Heart left ventricle (tissue), 16 donors: ENCODE data around the gene DDX31. TPM values are rescaled to one million over a fixed set of nuclear protein-coding genes. Genes with fewer than 3 reads are reported as not detected.
A peak's percentile ranks its signal among the peaks of the same experiment; 100 is the strongest.

Source experiments
- ATAC-seq, 4 donors: fragments of 200-7000 bp; cut with Tn5 transposase; one replicate each; pipeline ENCODE4 v1.9.1; 2020 to 2022; ENCODE audit warnings: moderate library complexity in 4 of 4, mild to moderate bottlenecking in 3 of 4, moderate number of reproducible peaks in 1 of 4
- DNase-seq, 5 donors: peaks; one replicate each; pipeline ENCODE4 v3.0.0-alpha.2; 2020
- H3K27ac ChIP-seq, 12 donors: fragments of 200-600 bp; sonication (generic) in 4 of 12; one replicate each; pipeline versions ENCODE4 v1.5.0 to v1.8.0; 2016 to 2022; ENCODE audit warnings: mild to moderate bottlenecking in 2 of 12
- H3K27me3 ChIP-seq, 9 donors: fragments of 200-600 bp; sonication (generic) in 2 of 9; one replicate each; pipeline versions ENCODE4 v1.5.1 to v1.8.0; 2016 to 2022; ENCODE audit warnings: mild to moderate bottlenecking in 3 of 9
- H3K36me3 ChIP-seq, 9 donors: fragments of 200-600 bp; sonication (generic) in 2 of 9; one replicate each; pipeline versions ENCODE4 v1.5.0 to v1.8.0; 2018 to 2022; ENCODE audit warnings: mild to moderate bottlenecking in 2 of 9
- H3K4me1 ChIP-seq, 12 donors: fragments of 200-600 bp; sonication (generic) in 4 of 12; one replicate each; pipeline versions ENCODE4 v1.5.0 to v1.8.0; 2016 to 2022; ENCODE audit warnings: mild to moderate bottlenecking in 3 of 12
- H3K4me3 ChIP-seq, 12 donors: fragments of 200-600 bp; sonication (generic) in 4 of 12; one replicate each; pipeline versions ENCODE4 v1.5.0 to v1.8.0; 2017 to 2022; ENCODE audit warnings: mild to moderate bottlenecking in 9 of 12, moderate library complexity in 4 of 12
- H3K9me3 ChIP-seq, 12 donors: fragments of 200-600 bp; sonication (generic) in 4 of 12; one replicate each; pipeline versions ENCODE4 v1.5.0 to v1.8.0; 2016 to 2022; ENCODE audit warnings: mild to moderate bottlenecking in 1 of 12
- POLR2A ChIP-seq, 2 donors: fragments of 450-650 bp; IDR thresholded peaks; one replicate each; pipeline ENCODE4 v1.6.1; 2017; ENCODE audit warnings: antibody characterized with exemption in 2 of 2, mild to moderate bottlenecking in 2 of 2, moderate library complexity in 2 of 2
- WGBS, 4 donors: extraction: QIAGEN DNeasy Blood & Tissue Kit in 2 of 4; methylation state at CpG; one replicate each; pipeline versions ENCODE4 v1.1.5 to v1.1.7; 2013 to 2018; 5-methylcytosine and 5-hydroxymethylcytosine counted together
- intact Hi-C, 10 donors: fragments of 100-400 bp; cut with DNase I; formaldehyde crosslinking; loops; one replicate each; pipeline versions ENCODE4 v1.11.1 to v1.14.2; 2022
- polyA plus RNA-seq, 2 donors: library from polyadenylated mRNA; stranded (reverse); fragments of 200-250 nt; gene quantifications; one replicate each; pipeline ENCODE4 v1.2.3, GENCODE V29; 2013
- total RNA-seq, 9 donors: library from RNA; depleted of rRNA in 2 of 9; stranded (reverse); fragments of >200 nt in 2 of 9; fragmentation: NEBNext Ultra II Directional in 3 of 9; extraction: Animal tissue kit (Norgen Biotek cat#: 25700) in 3 of 9; gene quantifications; one replicate each; pipeline versions ENCODE4 v1.1.0 to v1.2.4, GENCODE V29; 2016 to 2023
- TF ChIP-seq, protein P1 (sequence below), 12 donors: fragments of 200-600 bp; sonication (generic) in 4 of 12; IDR thresholded peaks; one replicate each; pipeline versions ENCODE4 v1.5.0 to v1.8.0; 2018 to 2022; ENCODE audit warnings: antibody characterized with exemption in 12 of 12, mild to moderate bottlenecking in 5 of 12
- donor health status: ischemic (EF 13 %, LVEDD 7.1; RV severe dilation, severe dysfunction).
- donor health status: healthy with polysubstance abuse.
- donor health status: DM: no; HTN: yes; CAD: no.
- donor health status: DM: no; HTN: no; CAD: no.
- donor health status: ischemic (EF 25% LVEDD 6.9; RV normal size, moderate dysfunction).
- donor health status: ischemic (EF 25% LVEDD 5.7; RV mildly dilated, moderate dysfunction).
- donor health status: healthy.
- donor health status: DM: yes; HTN: yes; CAD: no.
- donor health status: ischemic (EF 35%, LVEDD 5.7; RV mildly dilated, moderate dysfunction).
- donor health status: nonischemic (EF 11% LVEDD 7.7; RV severe dilation, severe dysfunction).
- donor health status: DM: yes; HTN: yes; CAD: no.
- donor health status: PGD.
- donor health status: ischemic (EF 29% LVEDD 5.4; RV normal size, mild dysfunction).
- donor health status: nonischemic (EF 23%, LVEDD 6.1; RV moderate dilation, normal function).

DDX31 gene
- total and polyA plus RNA-seq, 11 donors: 2.4 to 7.0 (median 5.1) TPM

DNA sequence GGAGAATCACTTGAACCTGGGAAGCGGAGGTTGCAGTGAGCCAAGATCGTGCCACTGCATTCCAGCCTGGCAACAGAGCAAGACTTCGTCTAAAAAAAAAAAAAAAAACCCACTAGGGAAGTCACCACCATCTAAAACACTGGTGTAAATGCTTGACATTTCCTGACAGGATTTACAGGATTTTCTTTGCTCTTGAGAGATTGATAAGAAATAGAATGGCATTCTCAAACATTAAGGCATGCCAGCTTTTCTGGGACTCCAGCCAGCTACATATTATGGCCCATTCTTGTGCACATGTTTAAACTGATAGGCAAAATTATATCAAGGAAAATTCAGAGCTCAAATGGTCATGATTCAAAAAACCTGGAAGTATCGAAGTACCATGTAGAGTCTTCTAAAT lies 29.2 kb upstream of the DDX31 start:
- H3K4me3 ChIP-seq: no peak overlapping the region
- WGBS, 4 donors: 26 to 36% (median 32%) methylated on average over 4 of the region's 4 CpGs
- H3K27ac ChIP-seq: no peak overlapping the region
- no peaks in the 10 kb centered on the region for H3K27me3 ChIP-seq
- intact Hi-C loops: no loop called here
- TF ChIP-seq POLR2A (IDR thresholded peaks at IDR 0.05): no peak
- TF ChIP-seq, protein P1, sequence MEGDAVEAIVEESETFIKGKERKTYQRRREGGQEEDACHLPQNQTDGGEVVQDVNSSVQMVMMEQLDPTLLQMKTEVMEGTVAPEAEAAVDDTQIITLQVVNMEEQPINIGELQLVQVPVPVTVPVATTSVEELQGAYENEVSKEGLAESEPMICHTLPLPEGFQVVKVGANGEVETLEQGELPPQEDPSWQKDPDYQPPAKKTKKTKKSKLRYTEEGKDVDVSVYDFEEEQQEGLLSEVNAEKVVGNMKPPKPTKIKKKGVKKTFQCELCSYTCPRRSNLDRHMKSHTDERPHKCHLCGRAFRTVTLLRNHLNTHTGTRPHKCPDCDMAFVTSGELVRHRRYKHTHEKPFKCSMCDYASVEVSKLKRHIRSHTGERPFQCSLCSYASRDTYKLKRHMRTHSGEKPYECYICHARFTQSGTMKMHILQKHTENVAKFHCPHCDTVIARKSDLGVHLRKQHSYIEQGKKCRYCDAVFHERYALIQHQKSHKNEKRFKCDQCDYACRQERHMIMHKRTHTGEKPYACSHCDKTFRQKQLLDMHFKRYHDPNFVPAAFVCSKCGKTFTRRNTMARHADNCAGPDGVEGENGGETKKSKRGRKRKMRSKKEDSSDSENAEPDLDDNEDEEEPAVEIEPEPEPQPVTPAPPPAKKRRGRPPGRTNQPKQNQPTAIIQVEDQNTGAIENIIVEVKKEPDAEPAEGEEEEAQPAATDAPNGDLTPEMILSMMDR (IDR thresholded peaks at IDR 0.05): no peak
- DNase-seq (no peak), ATAC-seq (no peak)
- H3K36me3 ChIP-seq: no peaks in the 10 kb centered on the region
- no peaks in the 10 kb centered on the region for H3K4me1 ChIP-seq
- peaks cover 0 to 29% (median 18%) of the 10 kb centered on the region in 12 donors for H3K9me3 ChIP-seq

GRCh38 chr9:132697230-132697629 lies 27.4 kb upstream of the DDX31 start:
- no peak for DNase-seq
- Histone ChIP-seq H3K4me1 (no peaks in the 10 kb centered on the region), H3K27ac (no peak overlapping the region), H3K9me3 (peaks cover 0 to 29% (median 18%) of the 10 kb centered on the region in 12 donors), H3K36me3 (peaks cover 0 to 5% (median 0%) of the 10 kb centered on the region in 9 donors), H3K27me3 (no peaks in the 10 kb centered on the region), H3K4me3 (no peak overlapping the region)
- no peak for ATAC-seq
- TF ChIP-seq, protein P1 (IDR thresholded peaks at IDR 0.05): no peak
- TF ChIP-seq POLR2A (IDR thresholded peaks at IDR 0.05): no peak
- intact Hi-C loops: no loop called here

DNA sequence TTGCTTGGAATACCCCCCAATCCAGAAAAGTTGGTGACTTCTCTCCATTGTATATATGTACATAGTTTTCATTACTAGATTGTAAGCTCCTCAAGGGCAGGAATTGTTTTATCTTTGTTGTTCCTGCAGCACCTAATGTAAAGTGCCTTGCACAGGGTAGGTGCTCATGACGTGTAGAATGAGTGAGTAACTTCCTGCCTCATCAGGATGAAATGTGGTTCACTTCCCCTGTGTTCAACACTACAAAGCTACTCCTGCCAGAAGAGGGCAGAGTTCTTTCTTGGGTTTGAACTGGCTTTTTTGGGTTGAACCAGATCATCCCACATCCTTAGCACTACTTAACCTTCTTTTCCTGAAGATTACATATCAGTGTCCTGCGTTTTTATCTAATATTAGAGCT lies 24.4 kb upstream of the DDX31 start:
- Histone ChIP-seq H3K27me3 (no peaks in the 10 kb centered on the region), H3K4me1 (peaks cover 0 to 5% (median 0%) of the 10 kb centered on the region in 12 donors), H3K27ac (no peak overlapping the region), H3K9me3 (peaks cover 0 to 29% (median 18%) of the 10 kb centered on the region in 12 donors), H3K4me3 (no peak overlapping the region), H3K36me3 (peaks cover 0 to 34% (median 21%) of the 10 kb centered on the region in 9 donors)
- TF ChIP-seq, protein P1 (IDR thresholded peaks at IDR 0.05): peak in 4 of 12 donors; percentile 13 to 17 (median 13)
- TF ChIP-seq POLR2A (IDR thresholded peaks at IDR 0.05): no peak
- ATAC-seq (no peak), DNase-seq (no peak)
- WGBS, 4 donors: 35 to 41% (median 37%) methylated on average over 2 of the region's 2 CpGs
- intact Hi-C loops: no loop called here

GRCh38 chr9:132690696-132691095 lies 20.9 kb upstream of the DDX31 start:
- TF ChIP-seq POLR2A (IDR thresholded peaks at IDR 0.05): no peak
- TF ChIP-seq, protein P1 (IDR thresholded peaks at IDR 0.05): no peak
- no peak overlapping the region for H3K27ac ChIP-seq
- no peak overlapping the region for H3K4me3 ChIP-seq
- ATAC-seq: no peak
- H3K27me3 ChIP-seq: no peaks in the 10 kb centered on the region
- no peak for DNase-seq
- peaks cover 0 to 5% (median 0%) of the 10 kb centered on the region in 12 donors for H3K4me1 ChIP-seq
- WGBS, 4 donors: 71 to 94% (median 81%) methylated on average over 1 of the region's 1 CpG
- H3K36me3 ChIP-seq: peaks cover 0 to 69% (median 56%) of the 10 kb centered on the region in 9 donors
- intact Hi-C loops: no loop called here
- peaks cover 0 to under 1% (median 0%) of the 10 kb centered on the region in 12 donors for H3K9me3 ChIP-seq
